GM12801 (cell line): ENCODE measurements around the gene ZSCAN21.

Source experiments
- TF ChIP-seq, protein P1 (sequence below): IDR thresholded peaks from one replicate; pipeline ENCODE4 v1.5.1; 2011; ENCODE audit warnings: control low read depth; ENCODE audit not compliant: insufficient read length; ENCODE audit errors: extremely low read depth

The ZSCAN21 gene

GRCh38 chr7:100081535-100082102, 32.0 kb downstream of the ZSCAN21 start, which contains the start of gene ZNF3:
Gene ZNF3, minus strand, starts transcription at chr7:100081723. Its CDS starts 4,366 bp downstream, at chr7:100077357.
- TF ChIP-seq, protein P1, sequence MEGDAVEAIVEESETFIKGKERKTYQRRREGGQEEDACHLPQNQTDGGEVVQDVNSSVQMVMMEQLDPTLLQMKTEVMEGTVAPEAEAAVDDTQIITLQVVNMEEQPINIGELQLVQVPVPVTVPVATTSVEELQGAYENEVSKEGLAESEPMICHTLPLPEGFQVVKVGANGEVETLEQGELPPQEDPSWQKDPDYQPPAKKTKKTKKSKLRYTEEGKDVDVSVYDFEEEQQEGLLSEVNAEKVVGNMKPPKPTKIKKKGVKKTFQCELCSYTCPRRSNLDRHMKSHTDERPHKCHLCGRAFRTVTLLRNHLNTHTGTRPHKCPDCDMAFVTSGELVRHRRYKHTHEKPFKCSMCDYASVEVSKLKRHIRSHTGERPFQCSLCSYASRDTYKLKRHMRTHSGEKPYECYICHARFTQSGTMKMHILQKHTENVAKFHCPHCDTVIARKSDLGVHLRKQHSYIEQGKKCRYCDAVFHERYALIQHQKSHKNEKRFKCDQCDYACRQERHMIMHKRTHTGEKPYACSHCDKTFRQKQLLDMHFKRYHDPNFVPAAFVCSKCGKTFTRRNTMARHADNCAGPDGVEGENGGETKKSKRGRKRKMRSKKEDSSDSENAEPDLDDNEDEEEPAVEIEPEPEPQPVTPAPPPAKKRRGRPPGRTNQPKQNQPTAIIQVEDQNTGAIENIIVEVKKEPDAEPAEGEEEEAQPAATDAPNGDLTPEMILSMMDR, result no peak

- TF ChIP-seq, protein P1, result no peak
Measured at GRCh38 chr7:100082978-100083377, 33.4 kb downstream of the ZSCAN21 start.

GRCh38 chr7:100085515-100085914, 35.9 kb downstream of the ZSCAN21 start:
- TF ChIP-seq, protein P1, result no peak

GRCh38 chr7:100087055-100087750, 37.6 kb downstream of the ZSCAN21 start:
- TF ChIP-seq, protein P1, result no peak

DNA sequence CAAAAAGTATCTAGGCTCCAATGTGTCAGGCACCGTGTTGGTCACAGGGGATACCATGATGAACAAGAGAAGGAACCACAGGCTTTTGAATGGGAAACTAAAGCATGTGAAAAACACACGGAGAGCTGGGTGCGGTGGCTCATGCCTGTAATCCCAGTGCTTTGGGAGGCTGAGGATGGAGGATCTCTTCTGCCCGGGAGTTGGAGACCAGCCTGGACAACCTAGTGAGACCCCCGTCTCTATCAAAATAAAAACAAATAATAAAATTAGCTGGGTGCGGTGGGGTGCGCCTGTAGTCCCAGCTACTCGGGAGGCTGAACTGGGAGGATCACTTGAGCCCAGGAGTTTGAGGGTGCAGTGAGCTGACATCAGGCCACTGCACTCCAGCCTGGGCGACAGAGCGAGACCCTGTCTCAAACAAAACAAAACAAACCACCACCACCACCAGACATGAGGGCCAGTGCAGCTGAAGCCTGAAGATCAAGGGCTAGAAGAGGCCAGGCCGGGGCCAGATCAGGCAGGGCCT, 38.6 kb downstream of the ZSCAN21 start:
- TF ChIP-seq, protein P1, result no peak

DNA sequence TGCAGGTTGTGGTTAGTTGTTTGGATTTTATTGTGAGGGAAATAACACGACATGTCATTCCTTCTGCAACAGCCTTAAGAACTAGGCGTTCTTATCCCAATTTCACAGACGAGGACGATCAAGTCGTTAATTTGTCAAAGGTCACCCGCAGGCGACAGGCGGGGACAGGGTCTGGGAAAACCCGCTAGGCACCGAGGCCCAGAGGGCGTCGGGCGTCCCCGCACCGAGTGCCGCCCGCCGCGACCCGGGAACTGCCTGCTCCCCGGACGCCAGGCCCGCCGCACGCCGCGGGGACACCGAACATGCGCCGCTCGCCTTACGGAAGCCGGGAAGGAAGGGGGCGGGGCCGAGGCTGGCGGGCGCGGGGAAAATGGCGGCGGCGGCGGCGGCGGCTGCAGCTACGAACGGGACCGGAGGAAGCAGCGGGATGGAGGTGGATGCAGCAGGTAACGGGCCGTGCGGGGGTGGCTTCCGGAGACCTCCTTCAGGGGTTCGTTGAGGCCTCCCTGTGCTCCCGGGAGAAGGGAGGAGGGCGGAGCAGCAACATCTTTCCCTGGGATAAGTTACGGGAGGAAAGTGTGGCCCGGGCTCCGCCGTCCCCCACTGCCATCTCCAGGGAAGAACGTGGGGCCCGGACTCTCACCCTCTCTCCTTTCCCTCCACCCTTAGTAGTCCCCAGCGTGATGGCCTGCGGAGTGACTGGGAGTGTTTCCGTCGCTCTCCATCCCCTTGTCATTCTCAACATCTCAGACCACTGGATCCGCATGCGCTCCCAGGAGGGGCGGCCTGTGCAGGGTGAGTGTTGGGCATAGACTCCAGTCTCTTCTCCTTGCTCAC, 39.3 kb downstream of the ZSCAN21 start, which contains the start of gene COPS6:
Gene COPS6, plus strand, starts transcription at position 349 of the 837 bp plus-strand sequence. Its CDS starts 22 bp downstream, at position 371.
- TF ChIP-seq, protein P1, result no peak
